Stimulated activated CD4-positive, alpha-beta T cell treated with anti-CD3 and anti-CD28 coated beads, Interleukin-12 subunit alpha, Interleukin-12 subunit beta, amount 100 ng/mL, for 4 hours (primary cell): Measurements from ENCODE around the gene SLC13A2.
"Not testable (repeated sequence)": the region's sequence is repeated elsewhere in the genome, so short reads cannot be mapped to it uniquely, and the experiment has no call there.

ENCODE experiments used
- DNase-seq: peaks from one replicate; pipeline ENCODE4 v3.0.0-alpha.2; 2020

SLC13A2 gene

GRCh38 chr17:28473542-28473941 lies at the start of gene SLC13A2:
Gene SLC13A2 (plus strand): TSS chr17:28473644. CDS start chr17:28473713, 69 bp downstream.
- DNase-seq = no peak

DNA sequence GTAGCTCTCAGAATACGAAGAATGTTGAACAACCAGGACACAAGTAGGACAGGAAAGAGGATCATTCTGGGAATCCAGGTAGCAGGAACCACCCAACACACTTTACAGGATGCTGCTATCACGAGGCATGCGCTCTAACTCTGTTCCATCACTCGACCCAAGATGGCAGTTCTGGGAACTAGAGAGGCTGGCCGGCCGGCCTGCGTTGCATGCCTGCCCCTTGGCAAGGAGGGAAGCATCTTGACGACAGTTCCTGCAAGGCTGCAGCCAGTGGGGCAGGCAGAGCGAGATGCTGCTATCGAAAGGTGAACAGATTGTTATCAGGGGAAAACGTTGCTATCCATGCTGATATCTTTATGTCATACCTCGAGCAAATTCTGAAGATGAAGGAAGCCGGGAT lies 48.2 kb upstream of the SLC13A2 start:
- no peak for DNase-seq

- no peak for DNase-seq
Observed at GRCh38 chr17:28426081-28426519, 47.3 kb upstream of the SLC13A2 start.

DNA sequence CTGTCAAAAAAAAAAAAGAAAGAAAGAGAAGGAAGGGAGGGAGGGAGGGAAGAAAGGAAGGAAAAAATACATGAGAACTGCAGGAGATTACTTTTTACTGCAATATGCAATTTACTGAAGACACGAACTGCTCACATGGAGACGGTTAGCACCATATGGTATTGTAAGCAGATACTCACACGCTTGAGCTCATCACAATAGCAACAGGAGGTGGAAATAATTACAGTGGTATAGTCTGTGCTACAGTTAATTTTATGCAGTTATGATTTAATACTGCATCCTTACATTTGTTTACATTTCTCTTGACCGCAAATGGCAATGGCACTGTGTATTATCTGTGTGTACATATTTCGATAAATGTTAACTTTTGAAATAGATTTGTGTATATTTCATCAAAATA lies 46.1 kb upstream of the SLC13A2 start:
- no peak for DNase-seq

DNA sequence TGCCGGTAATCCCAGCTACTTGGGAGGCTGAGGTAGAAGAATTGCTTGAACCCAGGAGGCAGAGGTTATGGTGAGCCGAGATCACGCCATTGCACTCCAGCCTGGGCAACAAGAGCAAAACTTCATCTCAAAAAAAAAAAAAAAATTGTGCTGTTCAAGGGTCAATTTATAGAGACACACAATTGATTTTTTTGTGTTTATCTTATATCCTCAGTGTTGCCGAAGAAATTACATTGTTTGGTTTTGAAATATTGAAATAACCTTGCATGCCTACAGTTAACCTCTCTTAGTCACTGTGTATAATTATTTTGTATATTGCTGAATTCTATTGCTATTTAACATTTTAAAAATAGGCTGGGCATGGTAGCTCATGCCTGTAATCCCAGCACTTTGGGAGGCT lies 45.5 kb upstream of the SLC13A2 start:
- not testable (repeated sequence) for DNase-seq

- DNase-seq = no peak
Observed at GRCh38 chr17:28433721-28434120, 39.7 kb upstream of the SLC13A2 start.

- DNase-seq = not testable (repeated sequence)
Observed at GRCh38 chr17:28434326-28434725, 39.1 kb upstream of the SLC13A2 start.

- no peak for DNase-seq
Observed at GRCh38 chr17:28443901-28444638, 29.4 kb upstream of the SLC13A2 start.

GRCh38 chr17:28446716-28447395 lies 26.6 kb upstream of the SLC13A2 start:
- no peak for DNase-seq

GRCh38 chr17:28447396-28447760 lies 26.1 kb upstream of the SLC13A2 start:
- DNase-seq = no peak

- no peak for DNase-seq
Observed at GRCh38 chr17:28449859-28450258, 23.6 kb upstream of the SLC13A2 start.

DNA sequence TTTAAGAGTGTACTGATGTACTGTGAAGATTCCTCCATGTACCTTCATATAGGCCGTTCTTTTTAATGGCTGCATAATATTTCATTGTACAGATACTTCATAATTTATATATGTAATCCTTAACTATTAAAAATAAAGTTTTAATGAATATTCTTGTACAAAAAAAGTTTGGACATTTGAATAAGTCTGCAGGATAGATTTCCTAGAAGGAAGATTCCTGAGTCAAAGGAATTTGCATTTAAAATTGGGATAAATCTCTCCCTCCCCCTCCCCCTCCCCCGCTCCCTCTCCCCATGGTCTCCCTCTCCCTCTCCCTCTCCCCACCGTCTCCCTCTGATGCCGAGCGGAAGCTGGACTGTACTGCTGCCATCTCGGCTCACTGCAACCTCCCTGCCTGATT lies 15.6 kb upstream of the SLC13A2 start:
- no peak for DNase-seq

- DNase-seq = not testable (repeated sequence)
Observed at GRCh38 chr17:28458881-28459280, 14.6 kb upstream of the SLC13A2 start.

- no peak for DNase-seq
Observed at GRCh38 chr17:28460901-28461300, 12.5 kb upstream of the SLC13A2 start.

DNA sequence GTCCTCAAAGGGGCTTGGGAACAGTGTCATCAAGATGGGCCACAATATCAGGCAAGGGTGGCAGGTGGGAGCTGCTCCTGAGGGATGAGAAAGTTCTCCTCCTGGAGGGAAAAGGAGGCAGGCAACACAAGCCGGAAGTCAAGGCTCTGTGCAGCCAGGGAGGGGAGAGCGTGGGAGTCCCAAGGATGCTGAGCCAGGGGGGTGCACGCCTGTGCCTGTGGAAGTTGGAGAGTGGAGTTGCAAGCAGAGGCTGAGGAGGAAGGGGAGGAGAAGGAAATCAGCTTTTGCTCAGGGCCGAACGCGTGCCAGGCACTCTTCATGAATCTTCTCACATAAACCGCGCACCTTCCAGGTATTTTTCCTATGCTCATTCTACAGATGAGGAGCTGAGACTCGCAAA lies 7.4 kb upstream of the SLC13A2 start:
- no peak for DNase-seq

DNA sequence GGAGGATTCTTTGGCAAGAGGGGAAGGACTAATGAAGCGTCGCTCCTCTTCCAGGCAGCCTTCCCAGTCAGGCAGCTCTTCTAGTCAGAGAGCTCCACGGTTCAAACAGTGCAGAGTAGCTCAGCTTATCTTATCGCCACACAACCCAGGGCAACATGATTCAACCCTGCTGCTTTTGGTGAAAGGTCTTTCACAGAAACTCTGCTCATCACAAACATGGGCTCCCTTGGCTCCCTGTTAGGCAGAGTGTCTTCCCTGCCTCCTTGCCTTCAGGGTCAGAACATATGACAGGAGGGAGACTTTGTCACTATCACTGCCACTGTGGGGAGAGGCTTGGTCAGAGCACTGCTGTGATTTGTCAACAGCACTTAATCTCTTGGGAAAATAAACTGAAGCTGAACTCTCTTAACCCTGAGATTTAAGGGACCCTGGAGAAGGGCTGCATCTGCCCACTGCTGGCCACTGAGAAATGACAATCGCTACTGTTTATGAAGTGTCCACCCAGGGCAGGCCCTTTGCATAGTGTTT lies 6.9 kb upstream of the SLC13A2 start:
- no peak for DNase-seq

DNA sequence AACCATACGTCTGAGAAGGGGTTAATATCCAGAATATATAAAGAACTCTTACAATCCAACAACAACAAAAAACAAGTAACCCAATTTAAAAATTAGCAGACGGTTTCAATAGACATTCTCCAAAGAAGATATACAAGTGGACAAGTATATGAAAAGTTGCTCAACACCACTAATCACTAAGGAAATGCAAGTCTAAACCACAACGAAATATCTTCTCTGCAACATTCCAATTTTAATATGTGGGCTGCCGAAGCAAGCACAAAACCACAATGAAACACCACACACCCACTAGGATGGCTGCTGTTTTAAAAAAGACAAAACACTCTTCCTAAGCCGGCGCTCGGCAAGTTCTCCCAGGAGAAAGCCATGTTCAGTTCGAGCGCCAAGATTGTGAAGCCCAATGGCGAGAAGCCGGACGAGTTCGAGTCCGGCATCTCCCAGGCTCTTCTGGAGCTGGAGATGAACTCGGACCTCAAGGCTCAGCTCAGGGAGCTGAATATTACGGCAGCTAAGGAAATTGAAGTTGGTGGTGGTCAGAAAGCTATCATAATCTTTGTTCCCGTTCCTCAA lies 5.9 kb upstream of the SLC13A2 start:
- no peak for DNase-seq

DNA sequence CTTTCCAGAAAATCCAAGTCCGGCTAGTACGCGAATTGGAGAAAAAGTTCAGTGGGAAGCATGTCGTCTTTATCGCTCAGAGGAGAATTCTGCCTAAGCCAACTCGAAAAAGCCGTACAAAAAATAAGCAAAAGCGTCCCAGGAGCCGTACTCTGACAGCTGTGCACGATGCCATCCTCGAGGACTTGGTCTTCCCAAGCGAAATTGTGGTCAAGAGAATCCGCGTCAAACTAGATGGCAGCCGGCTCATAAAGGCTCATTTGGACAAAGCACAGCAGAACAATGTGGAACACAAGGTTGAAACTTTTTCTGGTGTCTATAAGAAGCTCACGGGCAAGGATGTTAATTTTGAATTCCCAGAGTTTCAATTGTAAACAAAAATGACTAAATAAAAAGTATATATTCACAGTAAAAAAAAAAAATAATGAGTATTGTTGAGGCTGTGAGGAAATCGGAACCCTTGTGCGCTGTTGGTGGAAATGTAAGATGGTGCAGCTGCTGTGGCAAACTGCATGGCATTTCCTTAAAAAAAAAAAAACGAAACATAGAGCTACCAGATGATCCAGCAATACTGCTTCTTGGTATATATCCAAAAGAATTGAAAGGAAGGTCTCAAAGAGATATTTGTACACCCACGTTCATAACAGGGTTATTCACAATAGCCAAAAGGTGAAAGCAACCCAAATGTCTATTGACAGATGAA lies 5.3 kb upstream of the SLC13A2 start:
- DNase-seq = not testable (repeated sequence)

DNA sequence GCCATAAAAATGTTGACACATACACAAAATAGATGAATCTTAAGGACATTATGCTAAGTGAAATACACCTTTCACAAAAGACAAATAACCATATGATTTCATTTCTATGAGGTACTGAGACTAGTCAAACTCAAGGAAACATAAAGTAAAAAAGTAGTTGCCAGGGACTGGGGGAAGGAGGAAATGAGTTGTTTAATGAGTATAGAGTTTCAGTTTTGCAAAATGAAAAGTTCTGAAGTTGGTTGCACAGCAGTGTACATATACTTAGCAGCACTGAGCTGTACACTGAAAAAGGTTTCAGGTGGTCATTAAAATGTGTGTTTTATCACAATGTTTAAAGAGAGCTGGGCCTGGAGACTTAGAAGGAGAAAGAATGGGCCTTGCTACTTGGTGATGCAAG lies 4.7 kb upstream of the SLC13A2 start:
- DNase-seq = no peak

- no peak for DNase-seq
Observed at GRCh38 chr17:28469376-28469775, 4.1 kb upstream of the SLC13A2 start.

GRCh38 chr17:28470266-28470913 lies 3.1 kb upstream of the SLC13A2 start:
- DNase-seq = no peak

DNA sequence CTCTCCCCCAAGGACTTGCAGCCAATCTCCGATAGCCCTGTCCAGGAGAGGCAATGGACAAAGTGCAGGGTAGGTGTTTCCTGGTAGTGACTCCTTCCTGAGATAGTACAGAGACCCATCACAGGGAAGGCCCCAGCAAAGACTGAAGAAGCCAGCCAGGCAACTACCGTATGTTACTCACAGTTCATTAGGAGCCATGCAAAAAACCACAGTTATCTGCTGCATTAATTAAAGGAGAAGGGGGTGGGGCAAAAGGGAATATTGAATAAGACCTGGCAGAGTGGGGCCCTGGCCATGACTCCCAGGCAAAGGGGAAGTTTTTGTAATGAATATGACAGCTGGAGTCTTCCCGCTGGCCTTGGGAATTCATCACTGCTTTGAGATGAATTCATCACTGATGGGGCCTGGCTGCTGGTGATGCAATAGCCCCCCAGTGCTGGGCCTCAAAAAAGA lies 2.5 kb upstream of the SLC13A2 start:
- DNase-seq = no peak
